ENCODE data around the gene ICAM2.

ICAM2 gene

DNA sequence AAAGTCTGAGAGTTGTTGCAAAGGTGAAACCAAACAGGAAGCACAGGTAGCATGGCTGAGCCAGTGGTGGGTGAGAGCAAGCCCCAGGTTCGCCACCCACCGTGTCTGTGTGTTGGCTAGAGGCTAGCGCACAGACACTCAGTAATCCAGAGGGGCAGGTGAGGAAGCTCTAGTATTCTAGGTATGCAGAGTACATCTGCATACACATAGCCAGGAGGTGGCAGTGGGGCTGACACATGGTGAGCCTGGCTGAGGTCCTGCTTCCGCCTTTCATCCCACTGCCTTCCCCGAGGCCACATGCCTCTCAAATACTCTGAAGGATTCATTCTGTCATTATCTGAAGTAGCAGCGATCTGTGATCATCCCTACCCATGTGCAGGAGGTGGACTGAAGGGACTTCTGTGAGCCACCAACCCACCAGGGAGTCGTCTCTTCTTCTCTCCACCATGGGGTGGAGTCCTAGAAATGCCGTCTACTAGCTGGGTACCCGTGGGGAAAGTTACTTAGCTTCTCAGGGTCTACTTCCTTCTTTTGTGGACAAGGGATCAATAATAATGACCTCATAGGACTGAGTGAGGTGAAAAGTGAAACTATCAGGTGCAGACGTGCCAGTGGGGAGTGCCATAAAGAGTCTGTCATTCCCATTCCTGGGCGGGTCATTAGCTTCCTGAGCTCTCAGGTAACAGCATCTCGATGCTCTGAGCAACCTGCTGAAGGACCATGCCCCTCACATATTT is 36.0 kb upstream of the ICAM2 start:
- H3K27ac ChIP-seq, result no peak overlapping the region
- TF ChIP-seq, protein P1, sequence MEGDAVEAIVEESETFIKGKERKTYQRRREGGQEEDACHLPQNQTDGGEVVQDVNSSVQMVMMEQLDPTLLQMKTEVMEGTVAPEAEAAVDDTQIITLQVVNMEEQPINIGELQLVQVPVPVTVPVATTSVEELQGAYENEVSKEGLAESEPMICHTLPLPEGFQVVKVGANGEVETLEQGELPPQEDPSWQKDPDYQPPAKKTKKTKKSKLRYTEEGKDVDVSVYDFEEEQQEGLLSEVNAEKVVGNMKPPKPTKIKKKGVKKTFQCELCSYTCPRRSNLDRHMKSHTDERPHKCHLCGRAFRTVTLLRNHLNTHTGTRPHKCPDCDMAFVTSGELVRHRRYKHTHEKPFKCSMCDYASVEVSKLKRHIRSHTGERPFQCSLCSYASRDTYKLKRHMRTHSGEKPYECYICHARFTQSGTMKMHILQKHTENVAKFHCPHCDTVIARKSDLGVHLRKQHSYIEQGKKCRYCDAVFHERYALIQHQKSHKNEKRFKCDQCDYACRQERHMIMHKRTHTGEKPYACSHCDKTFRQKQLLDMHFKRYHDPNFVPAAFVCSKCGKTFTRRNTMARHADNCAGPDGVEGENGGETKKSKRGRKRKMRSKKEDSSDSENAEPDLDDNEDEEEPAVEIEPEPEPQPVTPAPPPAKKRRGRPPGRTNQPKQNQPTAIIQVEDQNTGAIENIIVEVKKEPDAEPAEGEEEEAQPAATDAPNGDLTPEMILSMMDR (IDR thresholded peaks at IDR 0.05), result no peak
- TF ChIP-seq ZFX (IDR thresholded peaks at IDR 0.05; ENCODE audit: borderline replicate concordance), result no peak

DNA sequence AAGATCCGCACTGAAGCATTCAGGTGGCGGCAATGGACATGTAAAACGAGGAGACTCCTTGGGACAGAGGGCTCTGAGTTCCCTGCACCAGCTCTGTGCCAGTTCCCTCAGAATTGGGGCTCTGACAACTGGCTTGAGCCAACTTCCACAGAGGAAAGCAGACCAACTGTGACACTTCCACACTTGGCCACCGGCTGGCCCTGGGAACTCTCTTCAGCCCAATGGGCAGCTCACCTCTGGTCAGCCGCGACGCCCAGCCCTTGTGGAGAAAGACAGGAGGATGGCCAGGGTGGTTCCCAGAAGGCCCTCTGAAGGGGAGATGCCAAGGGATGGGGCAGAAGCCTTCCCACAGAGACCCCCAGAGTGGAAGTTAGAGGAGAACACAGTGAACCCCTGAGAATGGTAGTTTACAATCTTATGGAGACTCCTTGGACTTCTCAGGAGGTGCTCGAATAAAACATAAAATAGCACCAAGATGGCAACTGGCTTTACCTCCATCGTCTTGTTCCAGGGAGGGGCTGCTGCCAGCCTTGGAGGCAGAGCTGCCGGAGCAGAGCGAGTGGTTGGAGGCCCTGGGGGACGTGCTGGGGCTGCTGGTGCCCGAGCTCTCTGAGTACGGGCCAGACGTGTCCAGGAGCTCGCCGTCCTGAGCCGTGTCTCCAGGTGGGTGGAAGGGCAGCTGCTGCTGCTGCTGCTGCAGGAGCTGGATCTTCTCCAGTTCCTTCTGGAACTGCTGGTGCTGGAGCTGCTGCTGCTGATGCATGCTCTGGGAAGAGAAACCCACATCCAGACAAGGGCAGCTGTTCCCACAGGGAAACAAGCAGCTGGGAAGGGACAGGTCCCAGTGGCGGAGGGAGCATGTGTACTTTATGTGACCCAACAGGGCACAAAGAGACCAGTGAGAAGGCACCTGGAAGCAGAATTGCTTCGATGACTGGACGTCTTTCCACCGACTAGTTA is 35.0 kb upstream of the ICAM2 start:
- no peak overlapping the region for H3K27ac ChIP-seq

DNA sequence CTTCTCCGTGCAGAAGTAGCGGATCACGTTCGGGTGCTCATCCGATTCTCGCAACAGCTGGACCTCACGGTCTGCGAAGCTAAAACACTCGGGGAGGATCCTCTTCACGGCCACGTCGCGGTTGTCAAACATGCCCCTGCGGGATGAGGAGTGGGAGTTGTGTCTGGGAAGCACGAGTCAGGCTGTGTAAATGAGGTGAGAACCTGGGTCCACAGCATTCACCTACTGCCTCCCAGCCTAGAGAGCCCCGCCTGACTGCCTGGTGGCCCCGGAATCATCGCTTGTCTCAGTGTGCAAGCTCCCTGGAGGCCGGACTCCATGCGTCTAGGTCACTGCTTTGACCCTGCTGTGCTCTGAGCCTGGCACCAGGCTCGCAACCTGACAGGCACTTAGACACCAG is 33.9 kb upstream of the ICAM2 start:
- H3K27ac ChIP-seq, result no peak overlapping the region

More for the DNA sequence above, 35.0 kb upstream of the ICAM2 start:
- no peak for TF ChIP-seq ZFX (IDR thresholded peaks at IDR 0.05; ENCODE audit: borderline replicate concordance)
- TF ChIP-seq, protein P1 (IDR thresholded peaks at IDR 0.05), result no peak

DNA sequence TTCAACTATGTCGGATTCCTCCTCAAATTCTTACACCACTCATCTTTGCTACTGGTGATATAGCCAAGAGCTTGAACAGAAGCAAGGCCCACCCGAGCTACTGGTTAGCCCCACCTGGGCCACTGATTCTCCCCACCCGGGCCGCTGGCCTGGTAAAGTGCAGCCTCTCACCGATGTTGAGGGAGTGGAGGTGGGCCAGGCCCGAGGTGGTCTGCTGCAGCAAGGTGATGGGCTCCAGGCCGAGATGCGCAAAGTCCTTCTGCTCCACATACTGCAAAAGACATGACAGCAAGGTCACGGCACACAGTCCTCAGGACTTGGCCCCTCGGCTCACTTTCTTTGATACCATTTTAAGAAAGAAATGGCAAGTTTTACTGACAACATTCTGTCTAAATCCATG is 32.7 kb upstream of the ICAM2 start:
- no peak overlapping the region for H3K27ac ChIP-seq
- TF ChIP-seq ZFX (IDR thresholded peaks at IDR 0.05; ENCODE audit: borderline replicate concordance), result no peak
- TF ChIP-seq, protein P1 (IDR thresholded peaks at IDR 0.05), result no peak

More for the DNA sequence above, 33.9 kb upstream of the ICAM2 start:
- TF ChIP-seq, protein P1 (IDR thresholded peaks at IDR 0.05), result no peak
- no peak for TF ChIP-seq ZFX (IDR thresholded peaks at IDR 0.05; ENCODE audit: borderline replicate concordance)

DNA sequence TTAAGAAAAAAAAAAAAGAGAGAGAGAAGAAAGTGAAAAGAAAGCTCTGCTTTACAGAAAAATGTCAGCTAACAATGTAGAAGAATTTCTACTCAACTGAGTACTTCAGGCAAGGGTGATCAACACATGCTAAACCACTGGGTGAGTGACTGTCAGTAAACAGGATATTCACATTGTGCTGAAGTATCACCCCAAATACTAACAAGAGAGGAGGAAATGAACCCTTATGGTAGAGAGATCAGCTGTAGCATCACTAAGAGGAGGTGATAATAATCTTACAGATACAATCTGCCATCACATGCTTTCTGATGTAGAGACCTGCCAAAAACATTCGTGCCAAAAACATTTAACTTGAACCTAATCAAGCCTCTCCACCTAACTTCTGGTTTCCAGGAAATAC is 30.7 kb upstream of the ICAM2 start:
- TF ChIP-seq, protein P1 (IDR thresholded peaks at IDR 0.05), result no peak
- TF ChIP-seq ZFX (IDR thresholded peaks at IDR 0.05; ENCODE audit: borderline replicate concordance), result no peak
- H3K27ac ChIP-seq, result no peak overlapping the region

DNA sequence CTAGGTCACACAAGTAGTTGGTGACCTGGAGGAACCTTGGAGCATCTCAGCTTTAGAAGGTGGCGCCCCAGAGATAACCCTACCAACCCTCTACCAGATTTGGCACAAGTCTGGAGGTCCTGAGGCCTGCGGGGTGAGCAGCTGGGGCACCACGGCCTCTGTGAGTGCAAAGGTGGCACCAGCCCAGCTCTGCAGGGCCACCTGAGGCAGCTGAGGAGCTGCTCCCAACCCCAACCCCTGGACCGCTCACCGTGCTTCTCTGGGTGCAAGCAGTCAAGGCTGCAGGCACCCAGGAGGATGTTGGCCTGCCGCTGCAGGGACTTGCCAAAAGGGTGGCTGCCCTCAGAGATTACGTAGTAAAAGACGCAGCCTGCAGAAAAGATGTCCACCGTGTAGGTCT is 28.4 kb upstream of the ICAM2 start:
- no peak for TF ChIP-seq ZFX (IDR thresholded peaks at IDR 0.05; ENCODE audit: borderline replicate concordance)
- TF ChIP-seq, protein P1 (IDR thresholded peaks at IDR 0.05), result no peak
- no peak overlapping the region for H3K27ac ChIP-seq

All from 22Rv1 (cell line).